GM12865 (cell line): ENCODE data around the gene DIP2C.

Experiments
- DNase-seq: peaks from one replicate; pipeline ENCODE4 v3.0.0; 2010; ENCODE audit warnings: low read depth
- H3K4me3 ChIP-seq: 2 replicates; pipeline ENCODE4 v1.5.1; 2011; ENCODE audit warnings: mild to moderate bottlenecking, low read depth, low read length, control low read depth
- CTCF ChIP-seq: IDR thresholded peaks from 2 replicates; pipeline ENCODE4 v1.5.1; 2011; ENCODE audit warnings: low read length, control low read depth, low read depth, inconsistent platforms; ENCODE audit not compliant: insufficient read depth; ENCODE audit errors: missing control alignments

DIP2C gene

GRCh38 chr10:689452-690371, at the start of gene DIP2C:
TSS of gene DIP2C (minus strand) at chr10:689668. CDS start at chr10:689578, 90 bp downstream.
- H3K4me3 ChIP-seq = no peak within 1 kb of the TSS
- DNase-seq = no peak
- TF ChIP-seq CTCF = no peak

- no peak overlapping the region for H3K4me3 ChIP-seq
- no peak for DNase-seq
- TF ChIP-seq CTCF = no peak
Measured at GRCh38 chr10:734481-734880, 45.0 kb upstream of the DIP2C start.

- TF ChIP-seq CTCF = no peak
Measured at GRCh38 chr10:733086-733485, 43.6 kb upstream of the DIP2C start.

GRCh38 chr10:729213-729612, 39.7 kb upstream of the DIP2C start:
- H3K4me3 ChIP-seq = no peak overlapping the region
- no peak for DNase-seq

More at GRCh38 chr10:733086-733485, 43.6 kb upstream of the DIP2C start:
- no peak overlapping the region for H3K4me3 ChIP-seq
- no peak for DNase-seq

GRCh38 chr10:728603-729002, 39.1 kb upstream of the DIP2C start:
- TF ChIP-seq CTCF = no peak
- H3K4me3 ChIP-seq = no peak overlapping the region
- DNase-seq = no peak

More at GRCh38 chr10:729213-729612, 39.7 kb upstream of the DIP2C start:
- no peak for TF ChIP-seq CTCF

- no peak for TF ChIP-seq CTCF
- no peak overlapping the region for H3K4me3 ChIP-seq
- no peak for DNase-seq
Measured at GRCh38 chr10:727162-727790, 37.8 kb upstream of the DIP2C start.
